ENCODE results near the gene NPR2.

Gene NPR2

GRCh38 chr9:35813434-35814105 is 22.2 kb downstream of the NPR2 start:
- H3K4me3 ChIP-seq (ENCODE audit: low read depth in 1 of 2, low read length in 2 of 2): peak overlapping the region in 1 of 2 experiments; percentile 84; a peak in 2 of 4 replicates
- H3K4me1 ChIP-seq (ENCODE audit: insufficient read depth, low read length): peaks cover 44% of the 10 kb centered on the region
- H3K4me2 ChIP-seq (ENCODE audit: insufficient read depth, low read length): peak overlapping the region; percentile 92
- ATAC-seq (ENCODE audit: insufficient read depth, low read depth) (no peak), DNase-seq (no peak)
- peaks cover 7% of the 10 kb centered on the region; the same call in 1 of the 2 replicates for H3K36me3 ChIP-seq (ENCODE audit: insufficient read depth, low read length)
- H2AFZ ChIP-seq (ENCODE audit: low read depth, low read length): no peak overlapping the region
- H3K27me3 ChIP-seq (ENCODE audit: insufficient read depth, low read length, poor library complexity): no peaks in the 10 kb centered on the region
- no peak for TF ChIP-seq EZH2 (IDR thresholded peaks at IDR 0.05; ENCODE audit: borderline replicate concordance, low read depth, low read length, severe bottlenecking)
- TF ChIP-seq, protein P1, sequence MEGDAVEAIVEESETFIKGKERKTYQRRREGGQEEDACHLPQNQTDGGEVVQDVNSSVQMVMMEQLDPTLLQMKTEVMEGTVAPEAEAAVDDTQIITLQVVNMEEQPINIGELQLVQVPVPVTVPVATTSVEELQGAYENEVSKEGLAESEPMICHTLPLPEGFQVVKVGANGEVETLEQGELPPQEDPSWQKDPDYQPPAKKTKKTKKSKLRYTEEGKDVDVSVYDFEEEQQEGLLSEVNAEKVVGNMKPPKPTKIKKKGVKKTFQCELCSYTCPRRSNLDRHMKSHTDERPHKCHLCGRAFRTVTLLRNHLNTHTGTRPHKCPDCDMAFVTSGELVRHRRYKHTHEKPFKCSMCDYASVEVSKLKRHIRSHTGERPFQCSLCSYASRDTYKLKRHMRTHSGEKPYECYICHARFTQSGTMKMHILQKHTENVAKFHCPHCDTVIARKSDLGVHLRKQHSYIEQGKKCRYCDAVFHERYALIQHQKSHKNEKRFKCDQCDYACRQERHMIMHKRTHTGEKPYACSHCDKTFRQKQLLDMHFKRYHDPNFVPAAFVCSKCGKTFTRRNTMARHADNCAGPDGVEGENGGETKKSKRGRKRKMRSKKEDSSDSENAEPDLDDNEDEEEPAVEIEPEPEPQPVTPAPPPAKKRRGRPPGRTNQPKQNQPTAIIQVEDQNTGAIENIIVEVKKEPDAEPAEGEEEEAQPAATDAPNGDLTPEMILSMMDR (IDR thresholded peaks at IDR 0.05; ENCODE audit: borderline replicate concordance, extremely low read depth, low read length, poor library complexity, severe bottlenecking): peak; percentile 46
- peak overlapping the region; percentile 88 for H3K27ac ChIP-seq (ENCODE audit: low read length)
- H4K20me1 ChIP-seq (ENCODE audit: insufficient read depth, low read length): no peaks in the 10 kb centered on the region
- H3K9ac ChIP-seq (ENCODE audit: low read depth, low read length): peak overlapping the region; percentile 92
- H3K9me3 ChIP-seq (ENCODE audit: insufficient read depth, low read length, severe bottlenecking): no peaks in the 10 kb centered on the region
- peaks cover 12% of the 10 kb centered on the region for H3K79me2 ChIP-seq (ENCODE audit: insufficient read depth, low read length)

DNA sequence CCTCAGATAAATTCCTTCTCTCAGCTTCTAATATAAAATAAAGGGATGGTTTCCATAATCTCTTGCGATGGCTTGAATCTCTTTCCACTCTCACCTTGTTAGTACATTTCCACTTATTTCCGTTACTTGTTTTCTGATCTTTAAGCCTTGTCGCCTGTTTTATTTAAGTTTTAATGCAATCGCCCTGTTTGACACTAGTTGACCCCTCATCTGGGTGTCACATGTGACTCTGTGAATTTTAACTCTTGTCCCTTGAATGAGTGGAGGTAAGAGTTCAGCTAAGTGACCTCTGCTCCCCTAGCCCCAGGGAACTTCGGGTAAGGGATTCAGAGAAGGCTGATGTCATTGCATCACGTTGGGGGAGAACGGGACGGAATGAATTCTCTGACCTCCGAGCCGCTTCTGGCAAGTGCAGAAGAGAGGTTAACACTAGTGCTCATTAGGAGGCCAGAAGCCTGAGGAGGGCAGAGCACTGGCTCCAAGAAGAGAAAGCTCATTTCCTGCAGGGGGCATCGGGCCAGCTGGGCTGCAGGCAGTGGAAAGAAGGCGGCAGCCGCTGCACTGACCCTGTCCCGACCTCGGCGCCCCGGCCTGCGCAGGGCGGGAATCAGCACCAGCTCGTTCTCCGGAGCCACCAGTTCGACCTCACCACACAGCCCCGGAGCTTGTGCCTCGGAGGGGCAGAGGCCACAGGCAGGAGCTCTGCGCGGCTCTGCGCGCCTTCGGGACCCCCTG is 22.9 kb downstream of the NPR2 start:
- peaks cover under 1% of the 10 kb centered on the region; the same call in 1 of the 2 replicates for H3K36me3 ChIP-seq (ENCODE audit: insufficient read depth, low read length)
- peak overlapping the region; percentile 76 for H2AFZ ChIP-seq (ENCODE audit: low read depth, low read length)
- peaks cover 12% of the 10 kb centered on the region for H3K79me2 ChIP-seq (ENCODE audit: insufficient read depth, low read length)
- H3K27ac ChIP-seq (ENCODE audit: low read length): peak overlapping the region; percentile 88
- no peaks in the 10 kb centered on the region for H4K20me1 ChIP-seq (ENCODE audit: insufficient read depth, low read length)
- ATAC-seq (ENCODE audit: insufficient read depth, low read depth): no peak; the same call in 2 of the 3 replicates
- no peaks in the 10 kb centered on the region for H3K9me3 ChIP-seq (ENCODE audit: insufficient read depth, low read length, severe bottlenecking)
- peak overlapping the region; percentile 92 for H3K9ac ChIP-seq (ENCODE audit: low read depth, low read length)
- TF ChIP-seq, protein P1 (IDR thresholded peaks at IDR 0.05; ENCODE audit: borderline replicate concordance, extremely low read depth, low read length, poor library complexity, severe bottlenecking): peak; percentile 39
- no peak for TF ChIP-seq EZH2 (IDR thresholded peaks at IDR 0.05; ENCODE audit: borderline replicate concordance, low read depth, low read length, severe bottlenecking)
- no peaks in the 10 kb centered on the region for H3K27me3 ChIP-seq (ENCODE audit: insufficient read depth, low read length, poor library complexity)
- peak overlapping the region; percentile 92 for H3K4me2 ChIP-seq (ENCODE audit: insufficient read depth, low read length)
- DNase-seq: peak; percentile 48
- peak overlapping the region; percentile 63 to 84 for H3K4me3 ChIP-seq (ENCODE audit: low read depth in 1 of 2, low read length in 2 of 2)
- peaks cover 44% of the 10 kb centered on the region for H3K4me1 ChIP-seq (ENCODE audit: insufficient read depth, low read length)

DNA sequence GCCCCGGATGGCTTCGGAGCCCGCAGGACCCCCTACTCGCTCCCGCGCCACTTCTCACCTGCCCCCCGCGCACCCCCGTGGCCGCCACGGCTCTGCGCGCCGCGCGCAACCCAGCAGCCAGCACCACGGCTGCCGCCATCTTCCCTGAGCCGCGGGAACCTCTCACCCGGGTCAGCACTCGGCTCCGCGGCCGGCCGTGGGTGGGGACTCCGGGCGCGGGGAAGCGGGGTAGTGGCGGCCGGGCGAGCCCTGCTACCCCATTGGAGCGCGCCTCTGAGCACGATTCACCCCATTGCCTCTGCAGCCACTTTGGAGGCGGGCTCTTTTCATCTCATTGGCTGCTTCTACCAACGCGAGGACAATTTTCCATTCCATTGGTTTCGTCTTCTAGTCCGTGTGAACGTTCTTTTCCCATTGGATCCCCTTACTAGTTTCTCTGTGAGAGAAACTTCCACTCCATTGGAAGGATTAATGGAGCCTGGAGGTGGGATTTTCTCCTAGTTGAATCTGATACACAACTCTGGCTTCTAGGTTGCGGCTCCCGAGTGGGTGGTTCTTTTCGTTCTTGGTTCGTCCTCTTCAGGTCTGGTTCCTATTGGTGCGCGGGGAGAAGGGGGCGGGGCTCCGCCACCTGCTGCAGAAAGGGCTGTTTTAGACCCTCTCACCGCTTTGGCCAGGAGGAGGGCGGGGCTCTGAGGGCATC is 23.6 kb downstream of the NPR2 start, which contains the start of gene HINT2:
Gene HINT2 (minus strand): TSS at position 202 of the 703 bp plus-strand sequence. CDS start 63 bp downstream, at position 139.
- Histone ChIP-seq H2AFZ (ENCODE audit: low read depth, low read length) (peak within 1 kb of the TSS; percentile 76), H3K4me3 (ENCODE audit: low read depth in 1 of 2, low read length in 2 of 2) (peak within 1 kb of the TSS; percentile 63 to 84), H3K36me3 (ENCODE audit: insufficient read depth, low read length) (no peaks in the 10 kb centered on the region), H4K20me1 (ENCODE audit: insufficient read depth, low read length) (no peaks in the 10 kb centered on the region), H3K27me3 (ENCODE audit: insufficient read depth, low read length, poor library complexity) (no peaks in the 10 kb centered on the region), H3K4me2 (ENCODE audit: insufficient read depth, low read length) (peak within 1 kb of the TSS; percentile 92), H3K9me3 (ENCODE audit: insufficient read depth, low read length, severe bottlenecking) (no peaks in the 10 kb centered on the region), H3K9ac (ENCODE audit: low read depth, low read length) (peak within 1 kb of the TSS; percentile 92), H3K79me2 (ENCODE audit: insufficient read depth, low read length) (peaks cover 12% of the 10 kb centered on the region), H3K4me1 (ENCODE audit: insufficient read depth, low read length) (peaks cover 44% of the 10 kb centered on the region), H3K27ac (ENCODE audit: low read length) (peak within 1 kb of the TSS; percentile 88)
- DNase-seq: peak; percentile 96
- no peak for TF ChIP-seq EZH2 (IDR thresholded peaks at IDR 0.05; ENCODE audit: borderline replicate concordance, low read depth, low read length, severe bottlenecking)
- TF ChIP-seq, protein P1 (IDR thresholded peaks at IDR 0.05; ENCODE audit: borderline replicate concordance, extremely low read depth, low read length, poor library complexity, severe bottlenecking): no peak
- ATAC-seq (ENCODE audit: insufficient read depth, low read depth): peak; percentile 82

All from DND-41 (cell line).